ENCODE data around the gene CTLA4. TPM values are rescaled to one million over a fixed set of nuclear protein-coding genes. Genes with fewer than 3 reads are reported as not detected.

CTLA4 gene
- total RNA-seq, 1 experiment from 2014 or later: not detected

- H3K27me3 Mint-ChIP-seq (ENCODE audit: insufficient read depth, unreplicated experiment): peaks cover 23% of the 10 kb centered on the region
- H3K27ac Mint-ChIP-seq (ENCODE audit: low read depth, unreplicated experiment): no peak overlapping the region
- intact Hi-C loops (cut with micrococcal nuclease): no loop called here
- no peaks in the 10 kb centered on the region for H3K36me3 Mint-ChIP-seq (ENCODE audit: insufficient read depth, unreplicated experiment)
- H3K4me1 Mint-ChIP-seq (ENCODE audit: insufficient read depth, unreplicated experiment): no peaks in the 10 kb centered on the region
- TF ChIP-seq, protein P1, sequence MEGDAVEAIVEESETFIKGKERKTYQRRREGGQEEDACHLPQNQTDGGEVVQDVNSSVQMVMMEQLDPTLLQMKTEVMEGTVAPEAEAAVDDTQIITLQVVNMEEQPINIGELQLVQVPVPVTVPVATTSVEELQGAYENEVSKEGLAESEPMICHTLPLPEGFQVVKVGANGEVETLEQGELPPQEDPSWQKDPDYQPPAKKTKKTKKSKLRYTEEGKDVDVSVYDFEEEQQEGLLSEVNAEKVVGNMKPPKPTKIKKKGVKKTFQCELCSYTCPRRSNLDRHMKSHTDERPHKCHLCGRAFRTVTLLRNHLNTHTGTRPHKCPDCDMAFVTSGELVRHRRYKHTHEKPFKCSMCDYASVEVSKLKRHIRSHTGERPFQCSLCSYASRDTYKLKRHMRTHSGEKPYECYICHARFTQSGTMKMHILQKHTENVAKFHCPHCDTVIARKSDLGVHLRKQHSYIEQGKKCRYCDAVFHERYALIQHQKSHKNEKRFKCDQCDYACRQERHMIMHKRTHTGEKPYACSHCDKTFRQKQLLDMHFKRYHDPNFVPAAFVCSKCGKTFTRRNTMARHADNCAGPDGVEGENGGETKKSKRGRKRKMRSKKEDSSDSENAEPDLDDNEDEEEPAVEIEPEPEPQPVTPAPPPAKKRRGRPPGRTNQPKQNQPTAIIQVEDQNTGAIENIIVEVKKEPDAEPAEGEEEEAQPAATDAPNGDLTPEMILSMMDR (IDR thresholded peaks at IDR 0.05; ENCODE audit: unreplicated experiment): no peak
- no peaks in the 10 kb centered on the region for H3K9me3 Mint-ChIP-seq (ENCODE audit: unreplicated experiment)
- DNase-seq (ENCODE audit: unreplicated experiment): no peak
- POLR2A ChIA-PET: interaction anchor here (0.6 to 0.8 kb wide), 3 partner anchors 9 to 144 kb away, joined by 3 to 4 read pairs (median 3); no protein-coding TSS in a partner anchor
- CTCF ChIA-PET: interaction anchor here (0.6 kb wide), 1 partner anchor 1275 kb away, joined by 6 read pairs; no protein-coding TSS in a partner anchor
- H3K4me3 Mint-ChIP-seq (ENCODE audit: unreplicated experiment): no peak overlapping the region
- no TSS peak for BruUV-seq (replicated peaks)
Observed at GRCh38 chr2:203849010-203849409, 18.6 kb upstream of the CTLA4 start.

DNA sequence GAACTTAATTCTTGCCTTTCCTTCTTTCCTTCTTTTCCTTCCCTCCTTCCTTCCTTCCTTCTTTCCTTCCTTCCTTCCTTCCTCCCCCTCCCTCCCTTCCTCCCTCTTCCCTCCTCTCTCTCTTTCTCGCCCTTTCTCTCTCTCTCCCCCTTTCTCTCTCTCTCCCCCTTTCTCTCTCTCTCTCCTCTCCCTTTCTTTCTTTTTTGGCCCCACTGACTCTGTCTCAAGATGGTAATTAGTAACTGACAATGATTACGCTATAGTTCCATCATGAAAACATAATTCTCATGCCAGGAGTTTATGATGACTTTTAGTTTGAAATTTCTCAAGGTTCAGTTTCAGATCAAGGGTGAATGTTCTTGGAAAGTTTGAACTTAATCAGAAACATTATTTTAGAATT is 14.8 kb upstream of the CTLA4 start:
- ChIA-PET POLR2A (no interaction called here), CTCF (no interaction called here)
- intact Hi-C loops (cut with micrococcal nuclease): no loop called here

GRCh38 chr2:203853271-203853670 is 14.3 kb upstream of the CTLA4 start:
- H3K4me1 Mint-ChIP-seq (ENCODE audit: insufficient read depth, unreplicated experiment): no peaks in the 10 kb centered on the region
- TF ChIP-seq, protein P1 (IDR thresholded peaks at IDR 0.05; ENCODE audit: unreplicated experiment): no peak

More for the DNA sequence above, 14.8 kb upstream of the CTLA4 start:
- no peak overlapping the region for H3K4me3 Mint-ChIP-seq (ENCODE audit: unreplicated experiment)
- H3K9me3 Mint-ChIP-seq (ENCODE audit: unreplicated experiment): no peaks in the 10 kb centered on the region
- TF ChIP-seq, protein P1 (IDR thresholded peaks at IDR 0.05; ENCODE audit: unreplicated experiment): no peak
- no TSS peak for BruUV-seq (replicated peaks)
- H3K27me3 Mint-ChIP-seq (ENCODE audit: insufficient read depth, unreplicated experiment): peaks cover 42% of the 10 kb centered on the region
- H3K4me1 Mint-ChIP-seq (ENCODE audit: insufficient read depth, unreplicated experiment): no peaks in the 10 kb centered on the region
- H3K36me3 Mint-ChIP-seq (ENCODE audit: insufficient read depth, unreplicated experiment): no peaks in the 10 kb centered on the region
- H3K27ac Mint-ChIP-seq (ENCODE audit: low read depth, unreplicated experiment): no peak overlapping the region
- no peak for DNase-seq (ENCODE audit: unreplicated experiment)

DNA sequence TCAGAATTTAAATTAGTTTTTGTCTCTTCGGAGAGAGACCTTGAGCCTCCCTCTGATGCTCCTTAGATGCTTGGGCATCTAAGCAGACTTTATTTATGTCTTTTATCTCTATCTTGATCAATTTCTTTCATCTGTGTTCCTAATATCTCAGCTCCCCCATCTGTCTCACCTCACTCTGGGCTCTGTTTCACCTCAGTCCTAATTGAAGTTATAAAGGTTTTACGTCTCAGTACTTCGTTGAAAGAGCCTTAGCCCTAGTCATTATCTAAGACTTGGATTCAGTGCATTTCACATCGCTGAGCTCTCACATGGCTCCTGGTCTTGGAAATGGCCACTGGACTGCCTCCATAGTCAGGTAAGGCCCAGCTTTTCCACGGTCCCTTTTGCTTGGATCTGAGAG is 13.8 kb upstream of the CTLA4 start:
- CTCF ChIA-PET: no interaction called here
- H3K4me3 Mint-ChIP-seq (ENCODE audit: unreplicated experiment): no peak overlapping the region
- no peaks in the 10 kb centered on the region for H3K36me3 Mint-ChIP-seq (ENCODE audit: insufficient read depth, unreplicated experiment)
- H3K9me3 Mint-ChIP-seq (ENCODE audit: unreplicated experiment): no peaks in the 10 kb centered on the region
- DNase-seq (ENCODE audit: unreplicated experiment): no peak
- no TSS peak for BruUV-seq (replicated peaks)
- TF ChIP-seq, protein P1 (IDR thresholded peaks at IDR 0.05; ENCODE audit: unreplicated experiment): no peak
- POLR2A ChIA-PET: no interaction called here
- no peak overlapping the region for H3K27ac Mint-ChIP-seq (ENCODE audit: low read depth, unreplicated experiment)
- H3K4me1 Mint-ChIP-seq (ENCODE audit: insufficient read depth, unreplicated experiment): no peaks in the 10 kb centered on the region
- peaks cover 42% of the 10 kb centered on the region for H3K27me3 Mint-ChIP-seq (ENCODE audit: insufficient read depth, unreplicated experiment)
- intact Hi-C loops (cut with micrococcal nuclease): no loop called here

More at GRCh38 chr2:203853271-203853670, 14.3 kb upstream of the CTLA4 start:
- BruUV-seq (replicated peaks): no TSS peak
- no peak overlapping the region for H3K27ac Mint-ChIP-seq (ENCODE audit: low read depth, unreplicated experiment)
- peaks cover 42% of the 10 kb centered on the region for H3K27me3 Mint-ChIP-seq (ENCODE audit: insufficient read depth, unreplicated experiment)
- ChIA-PET POLR2A (no interaction called here), CTCF (no interaction called here)
- no peak for DNase-seq (ENCODE audit: unreplicated experiment)
- H3K4me3 Mint-ChIP-seq (ENCODE audit: unreplicated experiment): no peak overlapping the region
- H3K9me3 Mint-ChIP-seq (ENCODE audit: unreplicated experiment): no peaks in the 10 kb centered on the region
- intact Hi-C loops (cut with micrococcal nuclease): no loop called here
- no peaks in the 10 kb centered on the region for H3K36me3 Mint-ChIP-seq (ENCODE audit: insufficient read depth, unreplicated experiment)

All from MCF 10A (cell line).